ENCODE data around the gene PARD3.
"Not testable (repeated sequence)": the region's sequence is repeated elsewhere in the genome, so short reads cannot be mapped to it uniquely, and the experiment has no call there.

PARD3 gene

GRCh38 chr10:34438741-34439140, 376.4 kb downstream of the PARD3 start:
- no peak for DNase-seq

DNA sequence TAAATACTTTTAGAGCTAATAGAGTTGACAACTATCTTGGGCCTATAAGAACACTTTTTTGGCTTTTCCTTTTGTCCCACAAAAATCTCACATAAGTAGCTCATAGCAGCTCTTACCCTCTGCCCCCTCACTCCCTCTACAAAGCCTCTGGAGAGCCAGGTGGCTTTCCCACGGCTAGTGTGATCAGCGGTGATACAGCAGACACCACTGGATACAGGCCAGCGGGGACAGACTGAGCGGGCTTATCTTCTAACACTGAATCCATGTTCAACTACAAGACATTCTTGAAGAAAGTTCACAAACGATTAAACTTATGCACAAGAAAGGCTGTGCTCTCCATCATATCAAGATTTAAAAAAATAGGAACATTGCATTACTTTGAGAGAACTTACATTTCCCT, 377.2 kb downstream of the PARD3 start:
- no peak for DNase-seq

GRCh38 chr10:34434119-34434594, 380.9 kb downstream of the PARD3 start:
- no peak for DNase-seq

- DNase-seq = no peak
These were observed 381.6 kb downstream of the PARD3 start for GRCh38 chr10:34433241-34434076.

GRCh38 chr10:34432589-34432988, 382.5 kb downstream of the PARD3 start:
- DNase-seq = no peak

GRCh38 chr10:34430685-34431084, 384.4 kb downstream of the PARD3 start:
- DNase-seq = no peak

DNA sequence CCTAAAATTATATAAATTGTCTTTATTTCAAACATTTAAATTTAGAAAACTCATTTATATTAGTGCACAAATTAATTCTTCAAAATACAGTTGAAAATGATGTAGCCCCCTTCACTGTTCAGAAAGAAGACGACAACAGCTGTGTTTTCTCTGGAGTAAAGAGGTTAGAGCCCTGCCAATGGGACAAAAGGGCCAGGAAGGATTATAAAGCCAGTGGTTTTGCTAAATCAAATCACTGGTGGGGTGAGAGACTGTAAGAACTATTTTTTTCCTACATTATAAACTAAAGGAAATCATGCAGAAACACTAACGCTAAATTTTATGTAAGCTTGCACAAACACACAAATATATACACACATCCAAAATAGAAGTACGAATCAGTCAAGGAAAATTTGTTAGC, 386.6 kb downstream of the PARD3 start:
- no peak for DNase-seq

GRCh38 chr10:34427911-34428216, 387.2 kb downstream of the PARD3 start:
- no peak for DNase-seq

- DNase-seq = not testable (repeated sequence)
These were observed 387.8 kb downstream of the PARD3 start for GRCh38 chr10:34427158-34427910.

- DNase-seq = not testable (repeated sequence)
These were observed 388.4 kb downstream of the PARD3 start for GRCh38 chr10:34426538-34427157.

GRCh38 chr10:34426041-34426440, 389.1 kb downstream of the PARD3 start:
- DNase-seq = no peak

DNA sequence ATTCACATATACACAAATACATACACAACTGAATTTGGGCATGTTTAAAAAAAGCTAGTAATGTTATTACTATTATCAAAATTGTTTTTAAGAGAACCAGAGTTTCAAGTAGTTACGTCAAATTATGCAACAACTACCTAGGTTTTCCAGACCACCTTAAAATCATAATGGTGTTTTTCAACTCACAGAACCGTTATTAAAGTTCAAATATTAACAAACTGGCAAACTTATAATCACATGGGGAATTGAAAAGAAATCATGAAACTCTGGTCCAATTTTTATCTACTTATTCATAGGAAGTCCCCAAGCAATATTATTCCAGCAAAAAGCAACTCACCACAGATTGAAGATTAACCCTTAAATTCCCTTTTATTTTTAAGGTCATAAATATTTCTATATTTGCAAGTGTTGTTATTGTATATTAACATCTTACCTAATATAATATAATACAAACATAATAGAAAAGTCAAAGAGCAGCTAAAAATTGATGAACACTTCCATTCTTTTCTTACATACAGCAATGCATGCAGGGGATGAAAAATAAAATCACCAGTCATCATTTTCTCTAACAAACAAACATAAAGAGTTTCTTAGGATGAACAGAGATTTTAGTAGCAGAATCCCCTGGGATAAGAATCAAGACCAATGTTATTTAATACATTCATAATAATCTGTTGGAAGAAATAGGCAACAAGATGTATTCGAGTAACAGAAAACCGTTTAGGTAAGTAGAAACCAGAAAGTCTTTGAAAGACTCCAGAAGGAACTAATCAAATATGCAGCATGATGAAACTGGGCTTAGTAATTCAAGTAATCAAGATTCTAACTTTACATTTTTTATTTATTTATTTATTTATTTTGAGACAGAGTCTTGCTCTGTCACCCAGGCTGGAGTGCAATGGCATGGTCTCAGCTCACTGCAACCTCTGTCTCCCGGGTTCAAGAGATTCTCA, 391.1 kb downstream of the PARD3 start:
- no peak for DNase-seq

- DNase-seq = no peak
These were observed 394.3 kb downstream of the PARD3 start for GRCh38 chr10:34420795-34421194.

DNA sequence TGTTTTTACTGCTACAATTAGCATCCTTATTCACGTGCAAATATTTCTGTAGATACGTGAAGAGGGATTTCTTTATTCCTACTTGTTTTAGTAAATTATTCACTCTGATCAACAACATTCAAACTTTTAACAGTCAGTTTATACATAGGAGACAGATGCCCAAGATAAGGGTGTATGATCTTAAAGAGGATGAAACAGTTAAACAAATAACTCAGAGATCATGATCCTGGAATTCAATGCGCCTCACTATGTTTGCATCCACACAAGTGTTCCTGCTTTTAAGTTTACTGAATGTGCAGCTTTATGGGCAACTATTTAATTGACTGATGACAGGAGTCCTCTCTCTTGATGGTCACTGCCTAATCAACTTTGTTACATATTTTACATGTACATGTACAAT, 394.8 kb downstream of the PARD3 start:
- no peak for DNase-seq

DNA sequence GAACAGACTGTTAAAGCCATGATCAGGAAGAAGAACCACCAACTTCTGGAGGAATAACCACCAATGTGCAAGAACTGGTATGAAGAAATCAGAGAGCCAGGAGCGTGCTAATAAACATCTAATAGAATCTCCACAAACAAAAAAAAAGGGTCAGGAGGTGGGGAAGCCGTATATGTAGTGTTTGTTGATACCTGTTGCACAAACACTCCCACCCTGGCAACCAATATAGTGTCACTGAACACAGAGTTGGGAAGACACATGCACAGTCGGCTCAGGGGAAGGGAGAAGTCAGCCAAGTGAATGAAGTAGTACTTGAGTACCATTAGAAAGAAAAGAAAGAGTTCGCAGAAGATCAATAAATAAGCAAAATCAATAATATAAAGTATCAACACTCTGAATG, 400.1 kb downstream of the PARD3 start:
- DNase-seq = no peak

GRCh38 chr10:34413756-34414587, 401.1 kb downstream of the PARD3 start:
- no peak for DNase-seq

- DNase-seq = no peak
These were observed 401.9 kb downstream of the PARD3 start for GRCh38 chr10:34413214-34413613.

- DNase-seq = no peak
These were observed 406.1 kb downstream of the PARD3 start for GRCh38 chr10:34408956-34409355.

DNA sequence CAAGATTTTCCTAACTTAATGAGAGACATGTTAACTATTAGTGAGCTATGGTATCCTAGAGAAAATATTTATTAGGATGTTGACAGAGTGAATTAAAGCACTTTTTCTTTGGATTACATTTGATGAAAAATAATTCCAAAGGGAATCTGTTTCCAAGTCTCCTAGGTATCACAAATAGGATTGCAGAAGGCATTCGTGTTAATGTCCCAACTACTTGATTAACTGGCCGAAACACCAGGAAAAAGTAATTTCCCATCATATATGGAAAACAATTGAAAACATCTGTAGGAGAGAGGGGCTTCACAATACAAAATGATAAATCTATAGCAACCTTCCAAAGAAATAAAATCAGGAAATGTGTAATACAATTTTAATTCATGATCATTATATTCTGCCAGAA, 406.7 kb downstream of the PARD3 start:
- DNase-seq = no peak

DNA sequence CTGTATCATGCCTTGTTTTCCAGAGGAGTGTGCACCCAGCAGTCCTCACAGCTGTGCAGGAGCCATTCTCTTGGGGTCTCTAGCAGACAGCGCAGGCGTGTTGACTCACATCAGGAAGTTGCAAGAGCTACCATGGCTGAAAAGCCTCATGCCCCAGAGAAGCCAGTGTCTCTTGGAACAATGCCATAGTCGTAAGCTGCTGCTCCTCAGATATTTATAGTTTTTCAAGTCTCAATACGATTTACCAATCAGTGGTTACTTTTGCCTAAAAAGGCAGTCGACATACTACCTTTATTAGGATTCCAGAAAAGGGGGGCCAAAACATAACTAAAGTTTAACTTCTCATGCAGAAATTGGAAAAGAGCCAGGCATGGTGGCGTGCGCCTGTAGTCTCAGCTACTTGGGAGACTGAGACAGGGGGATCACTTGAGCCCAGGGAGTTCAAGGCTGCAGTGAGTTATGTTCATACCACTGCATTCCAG, 407.7 kb downstream of the PARD3 start:
- no peak for DNase-seq
